ENCODE data around the gene LPAR3.

The LPAR3 gene

GRCh38 chr1:84899969-84900368, 7.0 kb upstream of the LPAR3 start:
- DNase-seq = no peak

- DNase-seq = no peak
Observed at GRCh38 chr1:84896279-84896678, 3.3 kb upstream of the LPAR3 start.

GRCh38 chr1:84890566-84890965, 2.4 kb downstream of the LPAR3 start:
- no peak for DNase-seq

GRCh38 chr1:84889437-84889836, 3.6 kb downstream of the LPAR3 start:
- DNase-seq = no peak

- DNase-seq = peak; percentile 18
Observed at GRCh38 chr1:84888753-84889152, 4.3 kb downstream of the LPAR3 start.

GRCh38 chr1:84887261-84887934, 5.6 kb downstream of the LPAR3 start:
- no peak for DNase-seq

GRCh38 chr1:84885469-84885868, 7.5 kb downstream of the LPAR3 start:
- no peak for DNase-seq

GRCh38 chr1:84884671-84885389, 8.2 kb downstream of the LPAR3 start:
- DNase-seq = no peak

GRCh38 chr1:84883286-84883685, 9.7 kb downstream of the LPAR3 start:
- no peak for DNase-seq

GRCh38 chr1:84877592-84877991, 15.4 kb downstream of the LPAR3 start:
- DNase-seq = no peak

GRCh38 chr1:84876353-84876752, 16.7 kb downstream of the LPAR3 start:
- no peak for DNase-seq

GRCh38 chr1:84873366-84873765, 19.6 kb downstream of the LPAR3 start:
- no peak for DNase-seq

- DNase-seq = no peak
Observed at GRCh38 chr1:84872696-84873355, 20.2 kb downstream of the LPAR3 start.

GRCh38 chr1:84871181-84871580, 21.8 kb downstream of the LPAR3 start:
- DNase-seq = no peak

- no peak for DNase-seq
Observed at GRCh38 chr1:84870591-84870990, 22.4 kb downstream of the LPAR3 start.

- no peak for DNase-seq
Observed at GRCh38 chr1:84869720-84870119, 23.3 kb downstream of the LPAR3 start.

GRCh38 chr1:84862810-84863251, 30.2 kb downstream of the LPAR3 start:
- DNase-seq = peak; percentile 79

GRCh38 chr1:84861988-84862644, 30.9 kb downstream of the LPAR3 start:
- DNase-seq = no peak

GRCh38 chr1:84861516-84861915, 31.5 kb downstream of the LPAR3 start:
- DNase-seq = no peak

GRCh38 chr1:84859866-84860265, 33.1 kb downstream of the LPAR3 start:
- DNase-seq = no peak

- no peak for DNase-seq
Observed at GRCh38 chr1:84857906-84858305, 35.1 kb downstream of the LPAR3 start.

GRCh38 chr1:84856726-84857270, 36.2 kb downstream of the LPAR3 start:
- DNase-seq = no peak
